GM12865 (cell line): ENCODE results near the gene CDH13.

Source experiments
- DNase-seq: peaks from one replicate; pipeline ENCODE4 v3.0.0; 2010; ENCODE audit warnings: low read depth
- H3K4me3 ChIP-seq: 2 replicates; pipeline ENCODE4 v1.5.1; 2011; ENCODE audit warnings: mild to moderate bottlenecking, low read depth, low read length, control low read depth
- CTCF ChIP-seq: IDR thresholded peaks from 2 replicates; pipeline ENCODE4 v1.5.1; 2011; ENCODE audit warnings: low read length, control low read depth, low read depth, inconsistent platforms; ENCODE audit not compliant: insufficient read depth; ENCODE audit errors: missing control alignments

The CDH13 gene

DNA sequence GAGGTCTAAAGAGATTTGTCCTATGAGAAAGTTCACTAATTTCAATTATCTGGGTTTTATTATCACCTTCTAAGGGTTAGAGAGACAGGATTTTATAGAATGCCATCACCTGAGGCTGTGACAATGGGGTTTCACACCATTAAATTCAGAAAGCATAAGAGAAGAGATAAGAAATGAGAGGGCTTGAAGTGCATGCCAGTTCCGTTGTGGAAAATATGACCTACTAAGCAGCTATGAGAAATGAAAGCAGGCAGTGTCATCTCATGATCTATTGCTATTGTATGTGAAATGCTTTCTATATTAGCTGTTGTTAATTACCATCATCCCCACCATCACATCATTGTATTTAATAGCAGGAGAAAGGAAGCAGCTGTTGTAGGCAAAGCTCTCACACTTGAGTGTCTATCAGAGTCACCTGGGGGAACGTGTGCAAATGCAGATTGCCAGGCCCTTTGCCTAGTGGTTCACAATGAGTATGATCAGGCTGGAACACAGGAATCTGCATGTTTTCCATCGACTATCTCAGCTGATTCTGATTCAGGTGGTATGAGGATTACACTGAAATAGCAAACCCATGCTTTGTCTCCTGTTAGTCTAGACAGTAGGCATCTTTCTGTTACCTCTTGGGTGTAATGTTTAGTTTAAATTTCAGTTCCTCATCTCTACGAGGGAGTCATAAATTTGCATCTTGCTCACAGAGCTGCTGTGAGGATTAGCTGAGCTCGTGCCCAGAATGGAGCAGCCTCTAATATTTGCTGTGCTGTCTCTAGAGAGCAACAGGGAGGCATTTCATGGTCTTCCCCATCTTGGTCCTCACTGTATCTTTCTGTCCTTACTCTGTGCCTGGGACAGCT lies 256.4 kb downstream of the CDH13 start:
- TF ChIP-seq CTCF, result no peak
- DNase-seq, result no peak
- no peak overlapping the region for H3K4me3 ChIP-seq

DNA sequence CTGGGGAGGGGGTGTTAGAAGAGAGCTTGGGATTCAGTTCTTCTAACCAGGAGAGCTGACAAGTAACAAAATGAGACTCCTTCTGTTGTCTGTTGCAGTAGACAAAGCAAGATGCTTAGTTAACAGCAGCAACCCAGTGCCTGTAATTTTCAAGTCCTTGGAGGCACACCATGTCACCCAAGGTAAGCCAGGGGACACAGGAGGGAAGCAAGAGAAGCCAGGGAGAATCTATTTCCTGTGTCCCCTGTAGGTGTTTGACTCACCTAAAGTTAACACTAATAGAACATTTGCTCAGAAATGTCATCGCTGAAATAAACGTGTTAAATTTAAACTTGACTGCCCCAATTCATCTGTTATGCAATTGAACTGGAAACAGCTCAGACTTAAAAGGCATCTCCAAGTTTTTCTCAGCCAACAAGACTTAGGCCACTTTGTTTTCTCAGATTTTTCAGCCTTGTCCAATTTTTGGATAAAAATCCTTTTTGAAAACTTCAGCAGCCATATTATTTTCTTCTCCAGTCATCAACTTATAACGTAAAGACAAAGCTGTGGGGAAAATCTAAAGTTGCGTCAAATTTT lies 257.6 kb downstream of the CDH13 start:
- TF ChIP-seq CTCF, result no peak
- H3K4me3 ChIP-seq, result no peak overlapping the region
- no peak for DNase-seq

DNA sequence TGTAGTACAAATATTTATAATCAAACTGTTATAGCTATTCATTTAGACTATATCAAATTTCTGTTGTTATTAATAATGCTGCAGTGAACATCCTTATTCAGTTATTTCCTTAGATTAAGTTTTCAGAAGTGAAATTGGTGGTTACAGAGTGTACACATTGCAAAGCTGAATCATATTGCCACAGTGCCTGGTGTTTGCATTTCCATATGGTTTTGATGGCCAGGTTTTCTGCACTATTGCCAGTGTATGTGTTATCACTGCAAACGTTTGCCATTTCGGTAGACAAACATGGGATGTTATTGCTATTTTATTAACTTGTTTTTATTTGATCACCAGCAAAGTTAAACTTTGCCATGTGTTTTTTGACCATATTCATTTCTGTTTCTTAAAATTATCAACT lies 259.4 kb downstream of the CDH13 start:
- no peak for TF ChIP-seq CTCF
- H3K4me3 ChIP-seq, result no peak overlapping the region
- no peak for DNase-seq

- DNase-seq, result no peak
- H3K4me3 ChIP-seq, result no peak overlapping the region
- TF ChIP-seq CTCF, result no peak
These were observed 261.8 kb downstream of the CDH13 start for GRCh38 chr16:82888591-82889001.

DNA sequence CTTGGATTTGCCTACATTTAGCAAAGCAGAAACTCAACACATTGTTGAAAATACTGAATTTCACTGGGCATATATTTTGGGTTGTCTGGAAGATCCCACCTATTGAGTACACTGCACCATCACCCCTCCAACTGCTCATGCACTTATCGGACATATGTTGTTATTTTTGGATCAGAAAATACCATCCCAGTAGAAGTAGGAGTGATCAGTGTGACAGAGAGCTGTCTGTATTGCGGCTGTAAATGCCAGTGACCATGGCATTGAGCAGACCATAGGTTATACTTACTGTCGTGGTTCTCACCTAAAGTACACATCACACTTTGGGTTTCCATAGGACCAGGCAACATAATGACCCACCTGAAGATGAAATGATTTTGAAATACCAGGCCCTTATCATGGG lies 264.7 kb downstream of the CDH13 start:
- no peak overlapping the region for H3K4me3 ChIP-seq
- DNase-seq, result no peak
- TF ChIP-seq CTCF, result no peak

GRCh38 chr16:82891918-82892317 lies 265.1 kb downstream of the CDH13 start:
- DNase-seq, result no peak
- no peak for TF ChIP-seq CTCF
- no peak overlapping the region for H3K4me3 ChIP-seq
